Mononuclear cell (primary cell): ENCODE data around the gene SSH3. TPM values are rescaled to one million over a fixed set of nuclear protein-coding genes. Genes with fewer than 3 reads are reported as not detected.
"Not testable (repeated sequence)": the region's sequence is repeated elsewhere in the genome, so short reads cannot be mapped to it uniquely, and the experiment has no call there.

ENCODE experiments used
- H3K27me3 ChIP-seq: 2 replicates; pipeline ENCODE4 v1.6.0; 2011; ENCODE audit warnings: low read length, control low read depth; ENCODE audit not compliant: insufficient read depth
- H3K4me1 ChIP-seq: 2 replicates; pipeline ENCODE4 v1.5.1; 2011; ENCODE audit warnings: mild to moderate bottlenecking, low read length, control low read depth; ENCODE audit not compliant: insufficient read depth
- H3K4me3 ChIP-seq: 2 replicates; pipeline ENCODE4 v1.5.1; 2011; ENCODE audit warnings: mild to moderate bottlenecking, low read length, moderate library complexity
- H3K9me3 ChIP-seq: 2 replicates; pipeline ENCODE4 v1.5.1; 2011; ENCODE audit warnings: low read depth, mild to moderate bottlenecking, control low read depth, low read length
- total RNA-seq: library from RNA; depleted of rRNA; stranded (reverse); fragments of >200 nt; gene quantifications from one replicate; pipeline ENCODE4 v1.2.3, GENCODE V29; 2012

Gene SSH3
- total RNA-seq, 1 donor: 4.6 TPM

DNA sequence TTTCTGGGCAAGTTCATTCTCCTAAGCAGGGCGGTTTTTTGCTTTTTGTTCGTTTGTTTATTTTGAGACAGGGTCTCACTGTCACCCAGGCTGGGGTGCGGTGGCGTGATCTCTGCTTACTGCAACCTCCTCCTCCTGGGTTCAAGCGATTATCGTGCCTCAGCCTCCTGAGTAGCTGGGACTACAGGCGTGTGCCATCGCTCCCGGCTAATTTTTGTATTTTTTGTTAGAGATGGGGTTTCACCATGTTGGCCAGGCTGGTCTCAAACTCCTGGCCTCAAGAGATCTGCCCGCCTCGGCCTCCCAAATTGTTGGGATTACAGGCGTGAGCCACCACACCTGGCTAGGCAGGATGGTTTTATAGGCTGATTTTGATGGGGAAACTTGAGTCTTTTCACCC, 15.5 kb downstream of the SSH3 start:
- not testable (repeated sequence) for H3K27me3 ChIP-seq, H3K4me3 ChIP-seq, H3K9me3 ChIP-seq
- peaks cover 18% of the 10 kb centered on the region for H3K4me1 ChIP-seq

DNA sequence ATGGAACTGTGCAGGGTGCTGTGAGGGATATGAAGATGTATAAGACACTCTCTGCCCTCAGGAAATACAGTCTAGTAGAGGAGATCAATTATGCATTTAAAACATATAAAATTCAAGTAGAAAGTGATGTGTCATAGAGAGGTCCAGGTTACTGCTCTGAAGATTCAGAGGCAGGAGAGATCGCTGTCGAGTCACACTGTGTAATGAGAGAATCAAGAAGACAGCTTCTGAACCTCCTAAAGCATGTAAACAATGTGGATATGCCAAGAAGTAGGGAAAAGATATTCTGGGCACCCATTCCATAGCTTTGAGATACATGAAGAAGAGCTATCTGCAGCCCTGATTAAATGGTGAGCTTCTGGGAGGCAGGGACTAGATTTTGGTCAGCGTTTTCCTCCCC, 16.7 kb downstream of the SSH3 start:
- no peaks in the 10 kb centered on the region for H3K9me3 ChIP-seq
- H3K4me3 ChIP-seq: no peak overlapping the region
- no peaks in the 10 kb centered on the region for H3K27me3 ChIP-seq
- peaks cover 18% of the 10 kb centered on the region for H3K4me1 ChIP-seq

DNA sequence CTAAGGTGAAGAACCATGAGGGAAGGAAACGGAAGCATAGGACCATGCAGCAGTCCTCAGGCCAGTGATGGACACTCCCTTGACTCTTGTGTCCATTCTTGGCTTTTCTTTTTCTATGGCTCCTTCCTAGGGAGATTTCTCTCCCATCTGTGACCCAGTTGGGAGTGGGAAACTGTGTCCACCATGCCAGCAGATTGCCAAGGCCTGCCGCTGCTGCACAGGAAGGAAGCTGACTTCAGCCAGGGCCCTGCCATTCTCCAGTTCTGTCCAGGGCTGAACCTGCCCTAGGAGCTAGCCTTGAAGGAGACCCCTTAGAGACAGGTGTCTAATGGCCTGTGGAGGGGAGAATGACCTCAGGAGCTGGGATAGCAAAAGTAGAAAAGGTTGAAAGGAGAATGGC, 17.4 kb downstream of the SSH3 start:
- no peak overlapping the region for H3K4me3 ChIP-seq
- peaks cover 18% of the 10 kb centered on the region for H3K4me1 ChIP-seq
- H3K27me3 ChIP-seq: no peaks in the 10 kb centered on the region
- H3K9me3 ChIP-seq: no peaks in the 10 kb centered on the region

GRCh38 chr11:67321313-67321871, 18.1 kb downstream of the SSH3 start:
- Histone ChIP-seq H3K9me3 (no peaks in the 10 kb centered on the region), H3K4me3 (no peak overlapping the region), H3K4me1 (peaks cover 18% of the 10 kb centered on the region)

DNA sequence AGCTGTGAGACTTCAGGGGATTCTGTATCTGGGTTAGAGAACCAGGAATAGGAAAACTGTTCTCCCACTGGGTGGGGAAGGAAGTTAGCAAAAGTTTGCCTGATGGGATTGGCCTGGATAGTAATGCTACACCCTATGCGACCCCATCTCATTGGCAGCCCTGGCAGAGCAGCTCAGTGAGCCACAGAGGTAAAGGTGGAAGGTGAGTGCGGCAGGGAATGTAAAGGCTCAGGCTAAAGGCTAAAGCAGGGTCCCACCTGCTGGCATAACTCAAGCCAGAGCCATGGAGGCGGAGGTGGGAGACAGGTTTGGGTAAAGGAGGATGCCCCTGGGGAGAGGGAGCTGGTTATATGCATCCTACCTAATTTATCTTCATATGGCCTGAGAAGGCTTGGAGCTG, 18.7 kb downstream of the SSH3 start:
- Histone ChIP-seq H3K9me3 (no peaks in the 10 kb centered on the region), H3K27me3 (no peaks in the 10 kb centered on the region), H3K4me1 (peaks cover 12% of the 10 kb centered on the region), H3K4me3 (no peak overlapping the region)

More at GRCh38 chr11:67321313-67321871, 18.1 kb downstream of the SSH3 start:
- no peaks in the 10 kb centered on the region for H3K27me3 ChIP-seq

DNA sequence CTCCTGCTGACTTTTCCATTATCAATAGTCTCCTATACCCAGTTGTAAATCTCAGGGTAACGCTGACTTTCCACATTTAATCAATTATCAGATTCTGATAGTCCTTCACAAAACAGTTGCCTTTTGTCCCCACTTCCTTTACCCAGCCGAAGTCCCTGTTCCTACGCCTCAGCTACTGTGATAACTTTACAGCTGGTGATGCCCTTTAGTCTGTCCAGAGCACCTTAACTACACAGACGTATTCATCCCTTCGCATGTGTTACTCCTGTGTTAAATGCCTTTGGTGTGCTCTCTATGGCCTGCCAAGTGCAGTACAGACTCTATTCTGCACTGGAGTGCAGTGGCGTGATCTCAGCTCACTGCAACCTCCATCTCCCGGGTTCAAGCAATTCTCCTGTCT, 20.2 kb downstream of the SSH3 start:
- no peaks in the 10 kb centered on the region for H3K4me1 ChIP-seq
- no peaks in the 10 kb centered on the region for H3K9me3 ChIP-seq
- no peaks in the 10 kb centered on the region for H3K27me3 ChIP-seq
- H3K4me3 ChIP-seq: no peak overlapping the region

DNA sequence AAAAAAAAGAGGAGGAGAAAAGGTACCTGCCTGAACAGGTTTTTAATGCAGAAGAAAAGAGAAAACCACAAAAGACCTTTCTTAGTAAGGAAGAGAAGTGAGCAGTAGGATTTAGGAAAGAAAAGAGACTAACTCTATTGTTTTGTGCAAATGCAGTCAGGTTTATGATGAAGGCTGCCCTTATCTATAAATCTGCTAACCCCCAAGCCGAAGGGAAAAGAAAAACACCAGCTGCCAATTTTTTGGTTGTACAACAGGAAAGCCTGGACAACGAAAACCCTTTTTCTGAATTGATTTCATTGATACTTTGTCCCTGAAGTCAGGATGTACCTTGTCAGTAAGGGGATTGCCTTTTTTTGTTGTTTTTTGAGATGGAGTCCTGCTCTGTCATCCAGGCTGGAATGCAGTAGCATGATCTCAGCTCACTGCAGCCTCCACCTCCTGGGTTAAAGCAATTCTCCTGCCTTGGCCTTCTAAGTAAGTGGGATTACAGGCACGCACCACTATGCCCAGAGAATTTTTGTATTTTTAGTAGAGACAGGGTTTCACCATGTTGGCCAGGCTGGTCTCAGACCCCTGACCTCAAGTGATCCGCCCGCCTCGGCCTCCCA, 28.9 kb downstream of the SSH3 start:
- Histone ChIP-seq H3K4me1 (no peaks in the 10 kb centered on the region), H3K4me3 (no peak overlapping the region), H3K9me3 (no peaks in the 10 kb centered on the region)

GRCh38 chr11:67337257-67337656, 33.9 kb downstream of the SSH3 start:
- Histone ChIP-seq H3K27me3 (no peaks in the 10 kb centered on the region), H3K9me3 (no peaks in the 10 kb centered on the region), H3K4me3 (no peak overlapping the region), H3K4me1 (no peaks in the 10 kb centered on the region)

More for the DNA sequence above, 28.9 kb downstream of the SSH3 start:
- H3K27me3 ChIP-seq: no peaks in the 10 kb centered on the region

DNA sequence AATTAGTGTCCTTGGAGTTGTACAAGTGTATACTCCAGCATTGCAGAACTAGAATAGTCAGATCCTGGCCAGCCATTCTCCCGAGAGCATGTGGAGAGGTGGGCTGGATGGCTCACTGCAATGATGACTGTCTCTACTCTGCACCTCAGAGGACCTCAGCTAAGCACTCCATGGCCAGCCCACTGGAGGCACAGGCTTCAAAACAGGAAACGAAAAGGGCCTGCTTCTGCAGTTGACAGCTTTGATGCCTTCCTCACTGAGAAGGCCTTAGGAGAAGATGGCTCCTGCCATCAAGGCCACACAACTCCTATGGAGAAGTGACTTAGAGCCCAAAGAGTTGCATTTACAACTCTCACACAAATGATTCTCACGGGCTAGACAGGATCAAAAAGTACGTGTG, 40.9 kb downstream of the SSH3 start:
- no peak overlapping the region for H3K4me3 ChIP-seq
- no peaks in the 10 kb centered on the region for H3K27me3 ChIP-seq
- H3K4me1 ChIP-seq: peaks cover 30% of the 10 kb centered on the region

GRCh38 chr11:67345247-67345919, 42.1 kb downstream of the SSH3 start:
- H3K9me3 ChIP-seq: no peaks in the 10 kb centered on the region
- H3K4me1 ChIP-seq: peaks cover 38% of the 10 kb centered on the region
- H3K27me3 ChIP-seq: no peaks in the 10 kb centered on the region
- H3K4me3 ChIP-seq: no peak overlapping the region

More for the DNA sequence above, 40.9 kb downstream of the SSH3 start:
- H3K9me3 ChIP-seq: no peaks in the 10 kb centered on the region

DNA sequence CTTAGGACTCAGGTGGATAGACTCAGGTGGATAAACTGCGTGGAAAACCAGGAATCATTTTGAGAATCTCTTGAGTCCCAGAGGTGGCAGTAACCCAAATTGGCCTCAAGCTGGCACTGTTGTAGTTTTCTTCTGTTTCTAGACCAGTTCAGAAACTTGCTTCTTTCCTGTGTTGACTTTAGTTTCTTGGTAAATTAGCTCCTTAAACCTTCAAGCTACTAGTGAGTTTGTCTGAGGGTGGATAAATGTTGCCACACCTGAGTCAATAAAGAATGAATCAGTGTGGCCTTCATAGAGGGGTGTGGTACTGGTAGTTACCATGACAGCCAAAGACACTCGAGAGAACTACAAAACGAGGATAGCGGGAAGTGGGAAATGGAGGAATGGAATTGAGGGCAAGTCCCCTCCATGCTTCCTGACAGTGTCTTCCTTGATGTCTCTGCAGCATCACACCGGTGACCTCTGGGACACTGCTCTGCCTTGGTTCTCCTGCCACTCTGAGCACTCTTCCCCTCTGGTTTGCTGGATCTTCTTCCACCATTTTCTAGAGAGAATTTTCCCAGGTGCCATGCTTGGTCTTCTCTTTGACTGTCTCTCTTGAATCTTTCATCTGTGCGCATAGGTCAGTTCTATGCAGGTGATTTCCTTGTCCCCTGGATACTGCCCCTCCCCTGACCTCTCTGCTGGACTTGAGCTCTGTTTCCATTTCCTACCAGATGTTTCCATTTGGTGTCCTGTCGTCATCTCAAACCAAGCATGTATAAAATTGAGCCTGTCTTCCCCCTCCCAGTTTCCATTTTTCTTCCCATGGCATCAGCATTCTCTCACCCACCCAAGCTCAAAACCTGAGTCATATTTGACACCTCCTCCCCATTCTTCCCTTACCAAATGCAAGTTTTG, 42.8 kb downstream of the SSH3 start:
- Histone ChIP-seq H3K9me3 (no peaks in the 10 kb centered on the region), H3K27me3 (no peaks in the 10 kb centered on the region), H3K4me1 (peaks cover 44% of the 10 kb centered on the region), H3K4me3 (no peak overlapping the region)

DNA sequence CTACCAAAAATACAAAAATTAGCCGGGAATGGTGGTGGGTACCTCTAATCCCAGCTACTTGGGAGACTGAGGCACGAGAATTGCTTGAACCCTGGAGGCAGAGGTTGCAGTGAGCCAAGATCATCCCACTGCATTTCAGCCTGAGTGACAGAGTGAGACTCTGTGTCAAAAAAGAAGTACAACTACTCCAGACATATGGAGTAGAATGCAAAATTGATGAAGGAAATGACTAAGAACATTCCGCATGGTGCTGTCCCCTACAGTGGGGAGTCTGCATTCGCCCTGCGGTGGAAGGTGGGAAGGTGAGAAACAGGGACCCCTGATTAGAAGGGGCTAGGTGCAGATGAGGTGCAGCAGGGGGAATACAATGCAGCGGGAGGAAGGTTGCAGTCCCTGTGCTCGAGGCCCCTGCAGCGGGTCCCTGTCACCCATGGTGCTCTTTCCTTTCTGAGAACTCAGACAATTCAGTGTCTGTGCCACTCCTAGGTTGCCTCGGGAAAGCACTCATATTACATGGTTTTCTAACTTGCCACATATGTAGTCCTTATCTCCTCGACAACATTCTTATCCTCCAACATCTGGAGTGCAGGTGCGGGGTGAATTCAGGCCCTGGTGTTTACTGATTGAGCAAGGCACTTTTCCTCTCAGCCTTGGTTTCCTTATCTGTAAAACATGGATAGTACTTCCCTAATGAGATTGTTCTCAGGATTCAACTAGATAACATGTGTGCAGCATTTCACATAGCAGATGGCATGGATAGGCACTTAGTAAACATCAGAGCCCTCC, 44.8 kb downstream of the SSH3 start:
- Histone ChIP-seq H3K9me3 (no peaks in the 10 kb centered on the region), H3K4me3 (no peak overlapping the region), H3K27me3 (no peaks in the 10 kb centered on the region), H3K4me1 (peaks cover 63% of the 10 kb centered on the region)

GRCh38 chr11:67349036-67349435, 45.7 kb downstream of the SSH3 start:
- no peak overlapping the region for H3K4me3 ChIP-seq
- peaks cover 62% of the 10 kb centered on the region for H3K4me1 ChIP-seq
- no peaks in the 10 kb centered on the region for H3K27me3 ChIP-seq
- no peaks in the 10 kb centered on the region for H3K9me3 ChIP-seq

DNA sequence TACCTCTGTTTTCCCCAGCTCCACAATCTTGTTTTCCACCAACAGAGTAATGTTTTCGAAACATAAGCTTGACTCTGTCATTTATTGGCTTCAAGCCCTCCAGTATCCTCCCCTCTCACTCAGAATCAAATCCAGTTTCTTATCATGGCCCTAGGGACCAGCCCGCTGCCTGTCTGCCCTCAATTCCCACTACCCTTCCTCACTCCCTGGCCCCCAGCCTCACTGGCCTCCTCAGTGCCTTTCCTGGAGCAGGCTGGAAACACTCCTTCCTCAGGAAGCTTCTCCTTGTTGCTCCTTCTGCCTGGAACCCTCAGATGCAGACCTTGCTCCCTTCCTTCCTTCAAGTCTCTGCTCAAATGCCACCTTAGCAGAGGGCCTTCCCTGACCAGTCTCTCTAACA, 46.1 kb downstream of the SSH3 start:
- Histone ChIP-seq H3K27me3 (no peaks in the 10 kb centered on the region), H3K4me1 (peaks cover 62% of the 10 kb centered on the region), H3K9me3 (no peaks in the 10 kb centered on the region), H3K4me3 (no peak overlapping the region)
